HCT116 (cell line): ENCODE results near the gene ZNF618. TPM values are rescaled to one million over a fixed set of nuclear protein-coding genes. Genes with fewer than 3 reads are reported as not detected.

ENCODE experiments used
- ATAC-seq: fragments of 200-7000 bp; cut with Tn5 transposase; 2 replicates; pipeline ENCODE4 v1.9.1; 2020; ENCODE audit warnings: mild to moderate bottlenecking, moderate library complexity
- BruUV-seq: library from RNA; stranded (reverse); fragments of 400-500 nt; replicated peaks from 2 replicates; lab custom pipeline; 2021; lab: Mats Ljungman, UMichigan
- CTCF ChIA-PET: fragments of 300-600 bp; sonication (Branson Sonifier 250); formaldehyde crosslinking; loops from one replicate; lab custom pipeline; 2021; ENCODE audit warnings: antibody characterized with exemption; lab: Charles Lee
- POLR2A ChIA-PET: fragments of 300-600, 350-600 bp; sonication (Branson Sonifier 250); formaldehyde crosslinking; loops from one replicate; lab custom pipeline; 2021; ENCODE audit warnings: antibody characterized with exemption; lab: Charles Lee
- RAD21 ChIA-PET, 2 experiments: fragments of 300-600 bp; sonication (Branson Sonifier 250); formaldehyde crosslinking; loops; one replicate each; lab custom pipeline; 2023; ENCODE audit warnings: low total read pairs in 2 of 2; ENCODE audit not compliant: uncharacterized antibody in 2 of 2, unreplicated experiment in 2 of 2, low non-redundant PET in 1 of 2; lab: Charles Lee
- DNase-seq: peaks from one replicate; pipeline ENCODE4 v3.0.0-alpha.2; 2010; ENCODE audit warnings: low read depth, low spot score
- H2AFZ ChIP-seq: fragments of 200-600 bp; shearing (Covaris generic), sonication (generic); 2 replicates; pipeline ENCODE4 v1.6.1; 2017; ENCODE audit warnings: low read depth, mixed run types, mixed read lengths, antibody characterized with exemption, low read length; ENCODE audit not compliant: poor library complexity, severe bottlenecking
- H3K27ac ChIP-seq: 2 replicates; pipeline ENCODE4 v1.5.1; 2012; ENCODE audit warnings: low read depth, low read length
- H3K27me3 ChIP-seq: fragments of 200-600 bp; sonication (generic); 2 replicates; pipeline ENCODE4 v1.6.1; 2016; ENCODE audit warnings: mixed run types, low read length, mixed read lengths; ENCODE audit not compliant: insufficient read depth
- H3K36me3 ChIP-seq, 2 experiments: fragments of 200-500 bp in 1 of 2; fragments of 200-600 bp in 1 of 2; sonication (Bioruptor generic) in 1 of 2; sonication (generic) in 1 of 2; 2 replicates each; pipeline versions ENCODE4 v1.5.1 to v1.6.1; 2014 to 2016; ENCODE audit warnings: low read length in 2 of 2, inconsistent platforms in 1 of 2, mixed read lengths in 1 of 2, mixed run types in 1 of 2; ENCODE audit not compliant: insufficient read depth in 2 of 2, control insufficient read depth in 1 of 2
- H3K4me1 ChIP-seq, 2 experiments: fragments of 200-600 bp in 1 of 2; sonication (generic) in 1 of 2; 2 replicates each; pipeline versions ENCODE4 v1.5.1 to v1.6.1; 2012 to 2017; ENCODE audit warnings: low read length in 2 of 2, inconsistent platforms in 1 of 2, mild to moderate bottlenecking in 1 of 2, mixed read lengths in 1 of 2, mixed run types in 1 of 2, moderate library complexity in 1 of 2; ENCODE audit not compliant: insufficient read depth in 2 of 2, control insufficient read depth in 1 of 2
- H3K4me2 ChIP-seq: fragments of 200-600 bp; sonication (generic); 2 replicates; pipeline ENCODE4 v1.6.1; 2017; ENCODE audit warnings: mixed run types, low read length, mixed read lengths
- H3K4me3 ChIP-seq, 2 experiments: fragments of 200-600 bp in 1 of 2; sonication (generic) in 1 of 2; replicated peaks in 1 of 2; 2 replicates each; pipeline ENCODE4 v1.5.1; 2011 to 2016; ENCODE audit warnings: low read length in 2 of 2, control low read depth in 1 of 2, low read depth in 1 of 2, mild to moderate bottlenecking in 1 of 2, mixed read lengths in 1 of 2, mixed run types in 1 of 2
- H3K79me2 ChIP-seq: fragments of 200-600 bp; sonication (generic); 2 replicates; pipeline ENCODE4 v1.6.1; 2017; ENCODE audit warnings: mild to moderate bottlenecking, mixed run types, low read length, moderate library complexity, mixed read lengths; ENCODE audit not compliant: insufficient read depth
- H3K9ac ChIP-seq: fragments of 200-600 bp; sonication (generic); 2 replicates; pipeline ENCODE4 v1.6.1; 2016; ENCODE audit warnings: low read length, mixed read lengths
- H3K9me2 ChIP-seq: fragments of 200-600 bp; sonication (generic), shearing (Covaris generic); 2 replicates; pipeline ENCODE4 v1.6.1; 2017; ENCODE audit warnings: mixed run types, mild to moderate bottlenecking, moderate library complexity; ENCODE audit not compliant: insufficient read depth
- H3K9me3 ChIP-seq, 2 experiments: fragments of 200-500 bp in 1 of 2; fragments of 200-600 bp in 1 of 2; sonication (Bioruptor generic) in 1 of 2; sonication (generic) in 1 of 2; 2 replicates each; pipeline ENCODE4 v1.6.1; 2014 to 2017; ENCODE audit warnings: low read length in 2 of 2, mixed read lengths in 2 of 2, inconsistent platforms in 1 of 2, low read depth in 1 of 2, mild to moderate bottlenecking in 1 of 2, mixed run types in 1 of 2, moderate library complexity in 1 of 2; ENCODE audit not compliant: control insufficient read depth in 1 of 2, insufficient read depth in 1 of 2
- H4K20me1 ChIP-seq: fragments of 200-600 bp; sonication (generic), shearing (Covaris generic); 2 replicates; pipeline ENCODE4 v1.6.1; 2017; ENCODE audit warnings: mixed run types, mild to moderate bottlenecking, moderate library complexity; ENCODE audit not compliant: insufficient read depth
- CBX3 ChIP-seq: IDR thresholded peaks from 2 replicates; pipeline ENCODE4 v1.6.1; 2012; ENCODE audit warnings: low read depth
- CEBPB ChIP-seq: IDR thresholded peaks from 2 replicates; pipeline ENCODE4 v1.6.1; 2012; ENCODE audit warnings: low read depth
- CTCF ChIP-seq, 3 experiments: fragments of 200-600 bp in 1 of 3; sonication (generic) in 1 of 3; IDR thresholded peaks in 2 of 3; conservative IDR thresholded peaks in 1 of 3; 2 replicates each; pipeline ENCODE4 v1.5.1; 2012 to 2017; ENCODE audit warnings: low read depth in 2 of 3, low read length in 2 of 3, antibody characterized with exemption in 1 of 3, borderline replicate concordance in 1 of 3, control low read depth in 1 of 3, mild to moderate bottlenecking in 1 of 3, mixed read lengths in 1 of 3, mixed run types in 1 of 3, moderate library complexity in 1 of 3; ENCODE audit not compliant: insufficient read depth in 1 of 3
- ELF1 ChIP-seq: IDR thresholded peaks from 2 replicates; pipeline ENCODE4 v1.6.1; 2012; ENCODE audit warnings: low read depth, borderline replicate concordance
- EZH2 ChIP-seq: fragments of 200-600 bp; sonication (generic); IDR thresholded peaks from 2 replicates; pipeline ENCODE4 v1.6.1; 2017; ENCODE audit warnings: antibody characterized with exemption, mixed run types
- EZH2phosphoT487 ChIP-seq: fragments of 200-600 bp; IDR thresholded peaks from 2 replicates; pipeline ENCODE4 v1.6.1; 2018; ENCODE audit warnings: antibody characterized with exemption, borderline replicate concordance
- FOSL1 ChIP-seq: IDR thresholded peaks from 2 replicates; pipeline ENCODE4 v1.6.1; 2012; ENCODE audit warnings: low read depth
- POLR2AphosphoS5 ChIP-seq: IDR thresholded peaks from 2 replicates; pipeline ENCODE4 v1.6.1; 2011; ENCODE audit warnings: mild to moderate bottlenecking, low read depth, low read length, moderate library complexity
- RAD21 ChIP-seq: IDR thresholded peaks from 2 replicates; pipeline ENCODE4 v1.6.1; 2012; ENCODE audit warnings: low read depth, mild to moderate bottlenecking
- SIN3A ChIP-seq: IDR thresholded peaks from 2 replicates; pipeline ENCODE4 v1.6.1; 2012; ENCODE audit warnings: low read depth
- SP1 ChIP-seq: IDR thresholded peaks from 2 replicates; pipeline ENCODE4 v1.6.1; 2012; ENCODE audit warnings: low read depth
- SRF ChIP-seq: IDR thresholded peaks from 2 replicates; pipeline ENCODE4 v1.6.1; 2012; ENCODE audit warnings: low read depth
- YY1 ChIP-seq: IDR thresholded peaks from 2 replicates; pipeline ENCODE4 v1.6.1; 2011; ENCODE audit warnings: low read length, low read depth, moderate library complexity, mild to moderate bottlenecking; ENCODE audit not compliant: insufficient replicate concordance; ENCODE audit errors: extremely low read depth
- ZFX ChIP-seq: fragments of 450-650 bp; IDR thresholded peaks from 2 replicates; pipeline ENCODE4 v1.6.1; 2017
- intact Hi-C: fragments of 100-400 bp; cut with micrococcal nuclease; formaldehyde crosslinking; loops from 2 replicates; pipeline ENCODE4 v1.10.0; 2022
- total RNA-seq: library from RNA; stranded (reverse); gene quantifications from one replicate; pipeline ENCODE4 v1.2.1, GENCODE V29; 2021; ENCODE audit not compliant: unreplicated experiment
- TF ChIP-seq, protein P1 (sequence below): IDR thresholded peaks from 2 replicates; pipeline ENCODE4 v1.6.1; 2012; ENCODE audit warnings: low read depth

ZNF618 gene
- total RNA-seq, 1 experiment from 2014 or later, result 13.5 TPM

GRCh38 chr9:114033397-114034103 is 157.4 kb downstream of the ZNF618 start:
- Histone ChIP-seq H3K27ac (no peak overlapping the region), H4K20me1 (no peaks in the 10 kb centered on the region), H3K79me2 (no peaks in the 10 kb centered on the region), H3K9me2 (no peaks in the 10 kb centered on the region), H2AFZ (no peak overlapping the region)
- ChIA-PET POLR2A (no interaction called here), RAD21 (interaction anchor here in 1 of 2 experiments (0.6 kb wide), 1 partner anchor 219 kb away, joined by 3 read pairs; no protein-coding TSS in a partner anchor)
- ATAC-seq, result peak; percentile 65
- BruUV-seq, result no TSS peak
- TF ChIP-seq CTCF (IDR thresholded peaks at IDR 0.05 in 2 of 3, conservative IDR thresholded peaks at IDR 0.05 in 1 of 3; ENCODE audit: borderline replicate concordance in 1 of 3, insufficient read depth in 1 of 3, low read depth in 2 of 3, low read length in 2 of 3), result peak; percentile 16 to 49 (median 36); a peak in 4 of 6 replicates
- TF ChIP-seq RAD21, result peak; percentile 58
- TF ChIP-seq EZH2, result no peak
- no peak for TF ChIP-seq YY1
- no peak for TF ChIP-seq SIN3A
- no peak for TF ChIP-seq CEBPB
- TF ChIP-seq ELF1, result no peak
- no peak for TF ChIP-seq FOSL1
- TF ChIP-seq, protein P1, sequence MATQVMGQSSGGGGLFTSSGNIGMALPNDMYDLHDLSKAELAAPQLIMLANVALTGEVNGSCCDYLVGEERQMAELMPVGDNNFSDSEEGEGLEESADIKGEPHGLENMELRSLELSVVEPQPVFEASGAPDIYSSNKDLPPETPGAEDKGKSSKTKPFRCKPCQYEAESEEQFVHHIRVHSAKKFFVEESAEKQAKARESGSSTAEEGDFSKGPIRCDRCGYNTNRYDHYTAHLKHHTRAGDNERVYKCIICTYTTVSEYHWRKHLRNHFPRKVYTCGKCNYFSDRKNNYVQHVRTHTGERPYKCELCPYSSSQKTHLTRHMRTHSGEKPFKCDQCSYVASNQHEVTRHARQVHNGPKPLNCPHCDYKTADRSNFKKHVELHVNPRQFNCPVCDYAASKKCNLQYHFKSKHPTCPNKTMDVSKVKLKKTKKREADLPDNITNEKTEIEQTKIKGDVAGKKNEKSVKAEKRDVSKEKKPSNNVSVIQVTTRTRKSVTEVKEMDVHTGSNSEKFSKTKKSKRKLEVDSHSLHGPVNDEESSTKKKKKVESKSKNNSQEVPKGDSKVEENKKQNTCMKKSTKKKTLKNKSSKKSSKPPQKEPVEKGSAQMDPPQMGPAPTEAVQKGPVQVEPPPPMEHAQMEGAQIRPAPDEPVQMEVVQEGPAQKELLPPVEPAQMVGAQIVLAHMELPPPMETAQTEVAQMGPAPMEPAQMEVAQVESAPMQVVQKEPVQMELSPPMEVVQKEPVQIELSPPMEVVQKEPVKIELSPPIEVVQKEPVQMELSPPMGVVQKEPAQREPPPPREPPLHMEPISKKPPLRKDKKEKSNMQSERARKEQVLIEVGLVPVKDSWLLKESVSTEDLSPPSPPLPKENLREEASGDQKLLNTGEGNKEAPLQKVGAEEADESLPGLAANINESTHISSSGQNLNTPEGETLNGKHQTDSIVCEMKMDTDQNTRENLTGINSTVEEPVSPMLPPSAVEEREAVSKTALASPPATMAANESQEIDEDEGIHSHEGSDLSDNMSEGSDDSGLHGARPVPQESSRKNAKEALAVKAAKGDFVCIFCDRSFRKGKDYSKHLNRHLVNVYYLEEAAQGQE, result no peak
- no peak for TF ChIP-seq ZFX
- no peak for TF ChIP-seq SRF
- TF ChIP-seq EZH2phosphoT487, result no peak
- no peak for TF ChIP-seq POLR2AphosphoS5
- TF ChIP-seq CBX3, result no peak
- TF ChIP-seq SP1, result no peak
- TF ChIP-seq, all 23 proteins: peak for 2
- Histone ChIP-seq H3K4me3 (no peak overlapping the region), H3K9me3 (no peaks in the 10 kb centered on the region), H3K27me3 (no peaks in the 10 kb centered on the region), H3K4me1 (no peaks in the 10 kb centered on the region), H3K36me3 (no peaks in the 10 kb centered on the region), H3K4me2 (no peak overlapping the region), H3K9ac (no peak overlapping the region)
- CTCF ChIA-PET, result no interaction called here
- DNase-seq, result no peak
- intact Hi-C loops, result no loop called here
